HEK293 (cell line): ENCODE measurements around the gene AK3.

Source experiments
- GLI4 ChIP-seq: fragments of 450-650 bp; formaldehyde crosslinking; IDR thresholded peaks from 2 replicates; pipeline ENCODE4 v1.5.1; 2016; ENCODE audit warnings: missing biosample characterization, missing genetic modification characterization
- PRDM10 ChIP-seq: fragments of 450-650 bp; formaldehyde crosslinking; IDR thresholded peaks from 2 replicates; pipeline ENCODE4 v1.5.1; 2016; ENCODE audit warnings: missing biosample characterization, missing genetic modification characterization
- PRDM4 ChIP-seq: fragments of 450-650 bp; formaldehyde crosslinking; IDR thresholded peaks from 2 replicates; pipeline ENCODE4 v1.5.1; 2017; ENCODE audit warnings: missing biosample characterization, missing genetic modification characterization
- SETDB1 ChIP-seq: IDR thresholded peaks from one replicate; pipeline ENCODE4 v1.6.1; 2017; ENCODE audit warnings: mild to moderate bottlenecking, low read length, moderate library complexity, mixed read lengths; ENCODE audit not compliant: insufficient read length
- ZBTB20 ChIP-seq: fragments of 450-650 bp; formaldehyde crosslinking; IDR thresholded peaks from 2 replicates; pipeline ENCODE4 v1.5.1; 2016; ENCODE audit warnings: missing biosample characterization, missing genetic modification characterization
- ZEB2 ChIP-seq: fragments of 450-650 bp; formaldehyde crosslinking; IDR thresholded peaks from 2 replicates; pipeline ENCODE4 v1.5.1; 2016; ENCODE audit warnings: missing biosample characterization, missing genetic modification characterization
- ZNF544 ChIP-seq: fragments of 450-650 bp; formaldehyde crosslinking; IDR thresholded peaks from 2 replicates; pipeline ENCODE4 v1.5.0; 2017; ENCODE audit warnings: missing biosample characterization, missing genetic modification characterization
- ZNF707 ChIP-seq: fragments of 450-650 bp; formaldehyde crosslinking; IDR thresholded peaks from 2 replicates; pipeline ENCODE4 v1.5.1; 2016; ENCODE audit warnings: missing biosample characterization, missing genetic modification characterization
- ZNF776 ChIP-seq: fragments of 450-650 bp; formaldehyde crosslinking; IDR thresholded peaks from 2 replicates; pipeline ENCODE4 v1.5.0; 2017; ENCODE audit warnings: missing biosample characterization, missing genetic modification characterization, borderline replicate concordance
- ZNF792 ChIP-seq: fragments of 450-650 bp; formaldehyde crosslinking; IDR thresholded peaks from 2 replicates; pipeline ENCODE4 v1.5.1; 2016; ENCODE audit warnings: missing biosample characterization, missing genetic modification characterization
- TF ChIP-seq, protein P1 (sequence below): fragments of 450-650 bp; formaldehyde crosslinking; IDR thresholded peaks from 2 replicates; pipeline ENCODE4 v1.5.1; 2016; ENCODE audit warnings: missing biosample characterization, missing genetic modification characterization
- TF ChIP-seq, protein P2 (sequence below): fragments of 450-650 bp; formaldehyde crosslinking; IDR thresholded peaks from 2 replicates; pipeline ENCODE4 v1.5.1; 2016; ENCODE audit warnings: missing biosample characterization, missing genetic modification characterization, low read depth
- TF ChIP-seq, protein P3 (sequence below): fragments of 450-650 bp; formaldehyde crosslinking; IDR thresholded peaks from 2 replicates; pipeline ENCODE4 v1.5.1; 2016; ENCODE audit warnings: missing biosample characterization, missing genetic modification characterization

- TF ChIP-seq SETDB1 (no peak), PRDM4 (no peak), GLI4 (tag by site-specific recombination) (no peak), ZEB2 (tag by site-specific recombination) (peak; percentile 86), ZNF792 (no peak), ZBTB20 (peak; percentile 74; the same call in 1 of the 2 replicates), ZNF544 (tag by site-specific recombination) (no peak), PRDM10 (tag by site-specific recombination) (peak; percentile 71), ZNF707 (tag by site-specific recombination) (no peak), ZNF776 (tag by site-specific recombination) (no peak)
- TF ChIP-seq, protein P1, sequence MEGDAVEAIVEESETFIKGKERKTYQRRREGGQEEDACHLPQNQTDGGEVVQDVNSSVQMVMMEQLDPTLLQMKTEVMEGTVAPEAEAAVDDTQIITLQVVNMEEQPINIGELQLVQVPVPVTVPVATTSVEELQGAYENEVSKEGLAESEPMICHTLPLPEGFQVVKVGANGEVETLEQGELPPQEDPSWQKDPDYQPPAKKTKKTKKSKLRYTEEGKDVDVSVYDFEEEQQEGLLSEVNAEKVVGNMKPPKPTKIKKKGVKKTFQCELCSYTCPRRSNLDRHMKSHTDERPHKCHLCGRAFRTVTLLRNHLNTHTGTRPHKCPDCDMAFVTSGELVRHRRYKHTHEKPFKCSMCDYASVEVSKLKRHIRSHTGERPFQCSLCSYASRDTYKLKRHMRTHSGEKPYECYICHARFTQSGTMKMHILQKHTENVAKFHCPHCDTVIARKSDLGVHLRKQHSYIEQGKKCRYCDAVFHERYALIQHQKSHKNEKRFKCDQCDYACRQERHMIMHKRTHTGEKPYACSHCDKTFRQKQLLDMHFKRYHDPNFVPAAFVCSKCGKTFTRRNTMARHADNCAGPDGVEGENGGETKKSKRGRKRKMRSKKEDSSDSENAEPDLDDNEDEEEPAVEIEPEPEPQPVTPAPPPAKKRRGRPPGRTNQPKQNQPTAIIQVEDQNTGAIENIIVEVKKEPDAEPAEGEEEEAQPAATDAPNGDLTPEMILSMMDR = peak; percentile 86
- TF ChIP-seq, protein P2, sequence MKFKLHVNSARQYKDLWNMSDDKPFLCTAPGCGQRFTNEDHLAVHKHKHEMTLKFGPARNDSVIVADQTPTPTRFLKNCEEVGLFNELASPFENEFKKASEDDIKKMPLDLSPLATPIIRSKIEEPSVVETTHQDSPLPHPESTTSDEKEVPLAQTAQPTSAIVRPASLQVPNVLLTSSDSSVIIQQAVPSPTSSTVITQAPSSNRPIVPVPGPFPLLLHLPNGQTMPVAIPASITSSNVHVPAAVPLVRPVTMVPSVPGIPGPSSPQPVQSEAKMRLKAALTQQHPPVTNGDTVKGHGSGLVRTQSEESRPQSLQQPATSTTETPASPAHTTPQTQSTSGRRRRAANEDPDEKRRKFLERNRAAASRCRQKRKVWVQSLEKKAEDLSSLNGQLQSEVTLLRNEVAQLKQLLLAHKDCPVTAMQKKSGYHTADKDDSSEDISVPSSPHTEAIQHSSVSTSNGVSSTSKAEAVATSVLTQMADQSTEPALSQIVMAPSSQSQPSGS (tag by site-specific recombination) = no peak
- TF ChIP-seq, protein P3, sequence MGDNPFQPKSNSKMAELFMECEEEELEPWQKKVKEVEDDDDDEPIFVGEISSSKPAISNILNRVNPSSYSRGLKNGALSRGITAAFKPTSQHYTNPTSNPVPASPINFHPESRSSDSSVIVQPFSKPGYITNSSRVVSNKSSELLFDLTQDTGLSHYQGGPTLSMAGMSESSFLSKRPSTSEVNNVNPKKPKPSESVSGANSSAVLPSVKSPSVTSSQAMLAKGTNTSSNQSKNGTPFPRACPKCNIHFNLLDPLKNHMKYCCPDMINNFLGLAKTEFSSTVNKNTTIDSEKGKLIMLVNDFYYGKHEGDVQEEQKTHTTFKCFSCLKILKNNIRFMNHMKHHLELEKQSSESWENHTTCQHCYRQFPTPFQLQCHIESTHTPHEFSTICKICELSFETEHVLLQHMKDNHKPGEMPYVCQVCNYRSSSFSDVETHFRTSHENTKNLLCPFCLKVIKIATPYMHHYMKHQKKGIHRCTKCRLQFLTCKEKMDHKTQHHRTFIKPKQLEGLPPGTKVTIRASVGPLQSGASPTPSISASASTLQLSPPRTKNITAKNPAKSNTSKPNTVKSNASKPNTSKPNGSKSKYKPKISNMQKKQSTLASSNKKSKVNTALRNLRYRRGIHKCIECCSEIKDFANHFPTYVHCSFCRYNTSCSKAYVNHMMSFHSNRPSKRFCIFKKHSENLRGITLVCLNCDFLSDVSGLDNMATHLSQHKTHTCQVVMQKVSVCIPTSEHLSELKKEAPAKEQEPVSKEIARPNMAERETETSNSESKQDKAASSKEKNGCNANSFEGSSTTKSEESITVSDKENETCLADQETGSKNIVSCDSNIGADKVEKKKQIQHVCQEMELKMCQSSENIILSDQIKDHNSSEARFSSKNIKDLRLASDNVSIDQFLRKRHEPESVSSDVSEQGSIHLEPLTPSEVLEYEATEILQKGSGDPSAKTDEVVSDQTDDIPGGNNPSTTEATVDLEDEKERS = no peak
These were observed 61.5 kb downstream of the AK3 start, which contains the start of gene CDC37L1 for GRCh38 chr9:4679268-4680172.
